ENCODE results near the gene QRSL1.

DNA sequence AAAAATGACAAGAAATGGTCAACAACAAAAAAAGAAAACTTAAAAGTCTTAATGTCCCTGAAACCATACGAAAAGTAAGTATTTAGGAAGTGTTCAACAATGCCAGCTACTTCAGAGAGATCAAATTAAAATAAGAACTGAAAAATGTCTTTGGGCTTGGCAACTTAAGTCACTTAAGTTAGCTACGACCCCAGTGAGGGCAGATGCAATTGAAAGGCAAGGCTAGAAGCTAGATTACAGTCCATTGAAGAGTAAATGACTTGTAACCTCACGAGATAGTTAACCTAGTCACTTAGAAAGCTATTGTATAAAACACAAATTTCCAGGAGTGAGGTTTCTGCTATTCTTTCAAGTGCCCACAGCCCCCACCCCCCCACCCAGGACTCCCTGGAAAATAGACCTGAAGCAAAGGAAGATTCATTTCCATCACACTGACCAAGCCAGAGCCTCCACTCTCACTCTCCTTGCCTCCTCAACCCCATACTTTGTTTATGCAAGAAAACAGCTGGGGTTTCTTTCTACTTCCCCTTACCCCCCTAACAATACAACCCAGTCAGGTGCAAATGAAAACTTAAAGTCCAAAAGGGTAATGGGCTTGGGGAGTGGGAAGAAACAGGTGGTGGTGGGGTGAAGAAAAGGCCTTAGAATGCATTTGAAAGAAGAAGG is 14.7 kb upstream of the QRSL1 start:
- TF ChIP-seq POLR2AphosphoS5 (IDR thresholded peaks at IDR 0.05) = no peak
- TF ChIP-seq, protein P1, sequence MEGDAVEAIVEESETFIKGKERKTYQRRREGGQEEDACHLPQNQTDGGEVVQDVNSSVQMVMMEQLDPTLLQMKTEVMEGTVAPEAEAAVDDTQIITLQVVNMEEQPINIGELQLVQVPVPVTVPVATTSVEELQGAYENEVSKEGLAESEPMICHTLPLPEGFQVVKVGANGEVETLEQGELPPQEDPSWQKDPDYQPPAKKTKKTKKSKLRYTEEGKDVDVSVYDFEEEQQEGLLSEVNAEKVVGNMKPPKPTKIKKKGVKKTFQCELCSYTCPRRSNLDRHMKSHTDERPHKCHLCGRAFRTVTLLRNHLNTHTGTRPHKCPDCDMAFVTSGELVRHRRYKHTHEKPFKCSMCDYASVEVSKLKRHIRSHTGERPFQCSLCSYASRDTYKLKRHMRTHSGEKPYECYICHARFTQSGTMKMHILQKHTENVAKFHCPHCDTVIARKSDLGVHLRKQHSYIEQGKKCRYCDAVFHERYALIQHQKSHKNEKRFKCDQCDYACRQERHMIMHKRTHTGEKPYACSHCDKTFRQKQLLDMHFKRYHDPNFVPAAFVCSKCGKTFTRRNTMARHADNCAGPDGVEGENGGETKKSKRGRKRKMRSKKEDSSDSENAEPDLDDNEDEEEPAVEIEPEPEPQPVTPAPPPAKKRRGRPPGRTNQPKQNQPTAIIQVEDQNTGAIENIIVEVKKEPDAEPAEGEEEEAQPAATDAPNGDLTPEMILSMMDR (IDR thresholded peaks at IDR 0.05) = no peak
- no peak for TF ChIP-seq POLR2A (IDR thresholded peaks at IDR 0.05)
- TF ChIP-seq EP300 (IDR thresholded peaks at IDR 0.05) = no peak

Measured in suprapubic skin (tissue), 4 donors.